Activated CD8-positive, alpha-beta memory T cell treated with anti-CD3 and anti-CD28 coated beads for 48 hours (primary cell): ENCODE measurements around the gene B9D1.
"Not testable (repeated sequence)": the region's sequence is repeated elsewhere in the genome, so short reads cannot be mapped to it uniquely, and the experiment has no call there.

Source experiments
- DNase-seq, 3 experiments: peaks; one replicate each; pipeline ENCODE4 v3.0.0-alpha.2; 2020; ENCODE audit warnings: low read depth in 2 of 3, low spot score in 2 of 3

Gene B9D1

GRCh38 chr17:19361326-19361725 is 1.2 kb downstream of the B9D1 start:
- no peak for DNase-seq

- DNase-seq: no peak
Observed at GRCh38 chr17:19360772-19361171, 1.8 kb downstream of the B9D1 start.

GRCh38 chr17:19359856-19360255 is 2.7 kb downstream of the B9D1 start:
- DNase-seq: no peak

- no peak for DNase-seq
Observed at GRCh38 chr17:19359151-19359550, 3.4 kb downstream of the B9D1 start.

GRCh38 chr17:19357761-19358160 is 4.8 kb downstream of the B9D1 start:
- DNase-seq: no peak

GRCh38 chr17:19357351-19357750 is 5.2 kb downstream of the B9D1 start:
- DNase-seq: no peak

GRCh38 chr17:19354748-19355147 is 7.8 kb downstream of the B9D1 start:
- no peak for DNase-seq

GRCh38 chr17:19353401-19353800 is 9.1 kb downstream of the B9D1 start:
- DNase-seq: not testable (repeated sequence)

- DNase-seq: no peak
Observed at GRCh38 chr17:19348806-19349205, 13.7 kb downstream of the B9D1 start.

- DNase-seq: no peak
Observed at GRCh38 chr17:19348081-19348650, 14.4 kb downstream of the B9D1 start.

- DNase-seq: no peak
Observed at GRCh38 chr17:19347323-19348080, 15.0 kb downstream of the B9D1 start.

- no peak for DNase-seq
Observed at GRCh38 chr17:19346351-19347255, 15.9 kb downstream of the B9D1 start.

GRCh38 chr17:19345486-19346350 is 16.8 kb downstream of the B9D1 start:
- DNase-seq: no peak

- no peak for DNase-seq
Observed at GRCh38 chr17:19345067-19345460, 17.5 kb downstream of the B9D1 start.

GRCh38 chr17:19344311-19345066 is 18.0 kb downstream of the B9D1 start:
- no peak for DNase-seq

GRCh38 chr17:19343671-19344151 is 18.8 kb downstream of the B9D1 start:
- DNase-seq: no peak

GRCh38 chr17:19343256-19343630 is 19.3 kb downstream of the B9D1 start:
- no peak for DNase-seq

- no peak for DNase-seq
Observed at GRCh38 chr17:19342611-19343255, 19.8 kb downstream of the B9D1 start.
